GM19240 (cell line): ENCODE results near the gene PREX1.

Experiments
- DNase-seq: peaks from one replicate; pipeline ENCODE4 v3.0.0; 2011; ENCODE audit warnings: low spot score; ENCODE audit not compliant: insufficient read length

Gene PREX1

DNA sequence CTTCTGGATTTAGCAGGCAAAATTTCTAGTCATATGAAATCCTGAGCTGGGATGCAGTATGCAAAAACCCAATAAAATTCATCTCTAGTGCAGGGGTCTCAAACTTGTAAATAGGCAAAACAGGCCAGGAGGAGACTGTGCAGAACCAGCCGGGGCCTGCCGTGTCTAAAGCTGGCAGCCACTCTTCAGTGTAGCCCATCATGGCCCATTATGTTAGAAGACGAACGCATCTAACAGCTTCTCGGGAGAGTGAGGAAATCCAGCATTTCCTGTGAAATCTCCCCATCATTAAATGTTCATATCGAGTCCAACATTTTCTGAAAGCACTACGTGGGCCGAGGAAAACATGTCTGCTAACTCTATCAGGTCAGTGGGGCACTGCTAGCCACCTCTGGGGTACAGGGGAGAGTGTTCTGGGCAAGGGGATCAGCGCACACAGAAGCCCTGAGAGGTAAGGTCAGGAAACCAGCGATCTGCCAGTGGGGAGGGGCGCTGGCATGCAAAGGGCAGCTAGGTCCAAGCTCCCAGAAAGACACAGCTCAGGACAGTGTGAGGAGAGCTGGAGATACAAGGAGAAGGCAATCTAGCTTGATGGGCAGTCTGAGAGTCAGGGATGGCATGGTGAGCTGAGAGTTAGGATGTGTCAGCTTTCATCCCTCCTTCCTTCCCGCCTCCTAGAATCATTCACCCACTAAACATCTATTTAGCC is 144.2 kb downstream of the PREX1 start:
- no peak for DNase-seq

DNA sequence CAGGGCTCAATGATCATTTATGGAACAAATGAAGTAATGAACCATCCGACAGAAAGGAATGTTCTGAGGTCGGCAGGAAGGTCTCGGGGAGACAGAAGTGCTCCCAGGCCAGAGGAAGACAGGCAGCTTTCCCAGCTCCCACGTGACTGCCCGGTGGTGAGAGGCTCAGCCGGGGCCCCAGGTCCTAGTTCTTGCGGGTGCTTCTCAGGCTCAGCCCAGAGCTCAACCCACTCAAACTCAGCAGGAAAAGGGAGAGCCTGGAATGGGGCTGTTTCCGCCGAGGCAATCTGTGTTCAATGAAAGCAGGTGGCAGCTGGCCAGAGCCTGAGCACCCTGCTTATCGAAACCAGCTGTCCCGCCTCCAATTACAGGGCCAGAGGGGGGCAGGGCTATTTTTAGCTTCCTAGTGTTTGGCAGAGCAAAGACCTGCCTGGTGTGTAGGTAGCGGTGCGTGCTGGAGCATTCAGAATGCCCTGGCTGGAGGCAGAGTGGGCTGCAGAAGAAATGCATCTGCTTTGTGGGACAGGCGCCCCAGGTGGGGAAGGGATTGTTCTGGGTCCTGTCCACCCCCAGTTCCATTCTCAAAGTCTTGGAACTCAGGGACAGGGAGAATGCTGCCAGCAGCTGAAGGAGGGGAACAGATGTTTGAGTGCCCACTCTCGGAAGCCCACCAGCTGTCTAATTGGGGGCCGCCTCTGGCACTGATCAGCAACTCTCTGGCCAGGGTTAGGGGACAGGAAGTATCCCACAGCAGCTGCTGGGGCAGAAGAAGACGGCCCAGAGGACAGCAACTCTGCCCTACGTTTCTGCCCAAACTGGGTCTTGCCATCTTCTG is 145.1 kb downstream of the PREX1 start:
- DNase-seq = no peak

DNA sequence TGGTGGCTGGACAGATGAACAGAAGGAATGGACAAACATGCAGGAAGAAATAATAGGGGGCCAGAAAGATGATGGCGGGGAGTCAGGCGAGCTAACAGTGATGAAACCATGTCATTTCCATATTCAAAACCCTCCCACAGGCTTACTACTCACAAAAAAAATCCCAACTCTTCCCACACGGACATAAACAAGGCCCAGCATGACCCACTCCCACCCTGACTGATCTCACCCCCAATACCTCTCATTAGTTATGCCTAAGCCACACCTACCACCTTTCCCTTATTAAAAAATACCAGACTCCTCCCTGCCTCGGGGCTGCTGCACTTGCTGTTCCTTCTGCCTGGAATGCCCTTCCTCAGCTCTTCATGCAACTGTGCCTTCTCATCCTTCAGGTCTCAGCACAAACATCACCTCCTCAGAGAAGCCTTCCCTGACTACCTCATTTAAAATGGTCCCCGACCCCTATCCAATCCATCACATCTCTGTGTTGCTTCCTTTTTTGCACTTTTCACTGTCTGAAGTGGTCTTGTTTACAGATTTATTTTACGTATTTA is 145.8 kb downstream of the PREX1 start:
- no peak for DNase-seq

DNA sequence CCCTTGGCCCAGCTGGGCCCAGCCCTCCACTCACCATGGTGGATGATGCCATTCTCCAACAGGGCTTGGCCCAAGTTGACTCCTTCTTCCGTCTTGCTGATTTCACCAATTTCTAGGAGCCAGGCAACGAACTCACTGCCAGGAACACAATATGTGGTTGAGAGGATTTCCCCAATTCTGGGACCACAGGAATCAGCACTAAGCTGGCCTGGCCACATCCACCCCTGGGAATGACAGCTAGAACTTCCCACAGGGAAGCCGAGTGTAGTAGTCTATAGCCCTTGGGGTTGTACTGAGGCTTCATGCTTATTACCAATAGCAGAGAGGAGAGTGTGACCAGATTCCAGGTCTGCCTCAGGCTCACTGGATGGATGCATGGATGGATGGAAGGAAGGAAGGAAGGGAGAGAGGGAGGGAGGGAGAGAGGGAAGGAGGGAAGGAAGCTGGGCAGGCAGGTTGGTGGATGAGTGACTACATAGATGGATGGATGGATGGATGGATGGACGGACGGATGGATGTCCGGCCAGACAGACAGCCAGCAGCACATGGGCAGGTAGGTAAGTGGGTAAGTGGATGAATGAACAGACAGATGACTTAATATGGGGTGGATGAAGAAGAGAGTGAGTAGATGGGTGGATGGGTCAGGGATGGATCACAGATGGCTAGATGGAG is 146.5 kb downstream of the PREX1 start:
- DNase-seq = no peak

DNA sequence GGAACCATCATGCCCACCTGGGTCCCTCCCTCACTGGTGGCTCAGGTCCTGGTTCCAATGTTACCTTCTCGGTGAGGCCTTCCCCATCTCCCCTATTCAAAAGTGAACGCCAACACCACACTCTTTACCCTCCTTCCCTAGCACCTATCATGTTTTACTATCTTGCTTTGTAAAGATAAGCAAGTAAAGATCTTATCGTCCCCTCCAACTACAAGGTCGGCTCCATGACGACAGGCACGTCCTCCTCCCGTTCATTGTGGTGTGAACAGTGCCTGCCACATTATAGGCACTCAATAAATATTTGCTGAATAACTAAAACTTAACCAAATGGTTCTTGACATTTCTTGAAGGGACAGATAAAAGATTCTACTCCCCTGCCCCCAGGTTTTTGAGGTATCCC is 147.1 kb downstream of the PREX1 start:
- DNase-seq = no peak

DNA sequence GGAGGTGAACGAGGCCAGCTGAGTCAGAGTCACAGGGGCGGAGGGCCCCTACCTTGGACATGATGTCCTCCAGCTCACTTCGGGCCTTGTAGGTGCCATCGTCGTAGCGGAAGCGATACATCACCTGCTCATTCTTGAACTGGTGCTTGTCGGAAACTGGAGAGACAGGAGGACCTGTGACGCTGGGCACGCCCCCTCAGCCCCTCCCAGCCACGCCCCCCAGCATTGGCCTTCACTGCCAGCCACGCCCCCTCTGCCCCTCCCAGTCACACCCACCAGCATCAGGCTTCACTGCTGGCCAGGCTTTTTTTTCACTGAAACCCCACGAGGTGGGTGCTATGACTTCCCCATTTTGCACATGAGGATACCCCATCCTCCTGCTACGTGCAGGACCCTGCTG is 148.2 kb downstream of the PREX1 start:
- no peak for DNase-seq

DNA sequence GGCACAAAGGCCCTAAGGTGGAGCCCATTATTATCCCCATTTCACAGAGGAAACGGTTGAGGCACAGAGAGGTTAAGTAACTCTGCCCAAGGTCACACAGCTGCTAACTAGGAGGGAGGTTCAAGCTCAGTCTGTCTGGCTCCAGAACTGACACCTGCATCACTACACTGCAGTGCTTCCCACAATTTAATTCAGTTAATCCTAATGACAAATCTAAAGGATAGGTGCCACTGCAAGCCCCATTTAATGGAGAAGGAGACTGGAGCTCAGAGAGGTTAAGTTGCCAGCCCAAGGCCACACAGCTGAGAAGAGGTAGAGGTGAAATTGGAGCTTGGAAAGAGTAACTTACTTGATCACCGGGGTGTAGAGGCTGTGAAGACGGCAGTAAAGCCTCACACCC is 148.8 kb downstream of the PREX1 start:
- DNase-seq = no peak

DNA sequence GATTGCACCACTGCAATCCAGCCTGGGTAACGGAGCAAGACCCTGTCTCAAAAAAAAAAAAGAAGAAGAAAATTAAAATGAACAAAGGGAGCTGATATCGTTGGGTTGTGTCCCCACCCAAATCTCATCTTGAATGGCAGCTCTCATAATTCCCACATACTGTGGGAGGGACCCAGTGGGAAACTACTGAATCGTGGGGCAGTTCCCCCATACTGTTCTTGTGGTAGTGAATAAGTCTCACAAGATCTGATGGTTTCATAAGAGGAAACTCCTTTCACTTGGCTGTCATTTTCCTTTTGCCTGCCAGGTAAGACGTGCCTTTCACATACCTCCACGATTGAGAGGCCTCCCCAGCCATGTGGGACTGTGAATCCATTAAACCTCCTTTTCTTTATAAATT is 149.4 kb downstream of the PREX1 start:
- DNase-seq = no peak

DNA sequence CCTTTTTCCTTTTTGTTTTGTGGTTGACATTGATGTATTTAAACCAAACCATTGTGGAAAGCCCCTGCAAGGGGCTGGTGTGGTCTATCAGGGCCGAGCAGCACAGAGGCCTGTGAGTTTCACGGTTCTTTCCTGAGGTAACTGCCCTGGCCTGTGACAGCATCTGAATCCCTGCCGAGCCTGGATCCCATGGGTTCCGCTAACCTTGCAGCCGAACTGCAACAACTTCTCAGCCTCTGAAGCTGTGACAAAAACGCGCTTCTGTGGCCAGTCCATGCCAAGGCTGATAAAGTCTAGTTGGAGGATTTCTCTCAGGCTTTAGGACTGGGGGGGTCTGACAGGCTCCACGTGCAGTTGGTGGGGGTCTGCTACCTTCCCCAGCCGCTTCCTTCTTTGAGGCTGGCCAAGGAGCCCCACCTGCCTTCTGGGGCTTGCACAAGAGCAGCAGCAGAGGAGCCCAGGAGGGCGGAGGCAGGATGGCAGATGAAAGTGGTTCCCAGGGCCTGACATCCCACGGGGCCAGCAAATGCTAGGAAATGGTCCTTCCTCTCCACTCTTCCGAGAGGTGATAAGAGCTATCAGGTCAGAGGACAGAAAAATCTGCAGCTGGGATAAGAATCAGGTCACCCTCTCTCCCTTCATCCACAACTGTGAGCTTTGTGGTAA is 150.9 kb downstream of the PREX1 start:
- DNase-seq = no peak

DNA sequence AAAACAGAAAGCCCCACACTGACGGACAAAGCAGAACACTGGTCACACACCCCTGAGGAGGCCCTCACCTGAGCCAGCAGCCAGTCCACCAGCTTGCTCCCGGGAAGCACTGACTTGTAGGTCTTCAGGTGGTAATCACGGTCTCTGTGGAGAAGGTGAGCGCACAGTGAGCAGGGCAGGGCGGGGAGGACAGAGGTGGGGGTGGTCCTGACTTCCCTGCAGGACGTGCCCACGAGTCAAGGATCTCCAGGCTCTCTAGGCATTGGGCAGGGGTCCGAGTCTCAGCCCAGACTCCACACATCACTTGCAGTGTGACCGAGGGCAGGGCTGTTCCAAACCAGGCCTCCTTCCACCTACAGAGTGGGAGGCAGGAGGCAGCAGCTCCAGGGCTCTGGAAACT is 151.7 kb downstream of the PREX1 start:
- DNase-seq = no peak

DNA sequence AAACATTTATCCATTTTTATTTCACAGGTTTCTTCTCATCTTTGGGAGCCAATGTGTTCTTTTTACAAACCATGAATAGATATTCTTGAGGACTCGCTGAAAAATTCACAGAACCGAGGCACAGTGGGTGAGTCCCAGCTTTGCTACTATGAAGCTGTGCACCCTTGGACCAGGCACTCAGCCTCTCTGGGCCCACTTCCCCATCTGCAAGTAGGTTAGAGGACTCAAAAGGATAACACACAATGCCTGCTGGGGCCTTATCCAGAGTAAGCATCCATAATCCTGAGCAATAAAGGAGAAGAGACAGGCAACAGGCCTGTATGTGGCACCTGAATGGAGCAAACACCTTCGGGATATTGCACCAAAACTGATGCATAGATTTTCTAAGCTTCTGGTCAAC is 153.3 kb downstream of the PREX1 start:
- no peak for DNase-seq

DNA sequence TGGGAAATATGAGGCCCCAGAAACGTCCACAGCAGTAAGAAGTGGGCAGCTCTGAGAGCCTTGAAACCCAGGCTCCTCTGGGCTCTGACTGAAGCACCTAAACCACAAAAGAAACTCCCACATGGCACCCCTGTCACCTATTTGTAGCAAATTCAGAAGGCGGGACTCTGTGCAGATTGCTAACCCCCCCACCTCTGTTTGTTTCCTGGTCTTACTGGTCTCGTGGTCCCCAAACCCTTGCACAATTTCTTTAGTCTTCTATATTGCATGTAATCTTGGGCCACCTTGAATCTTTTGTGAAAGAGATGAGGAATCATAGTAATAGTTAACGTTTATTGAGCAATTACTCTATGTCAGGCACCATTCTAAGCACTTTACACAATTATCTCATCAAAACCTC is 154.3 kb downstream of the PREX1 start:
- no peak for DNase-seq

DNA sequence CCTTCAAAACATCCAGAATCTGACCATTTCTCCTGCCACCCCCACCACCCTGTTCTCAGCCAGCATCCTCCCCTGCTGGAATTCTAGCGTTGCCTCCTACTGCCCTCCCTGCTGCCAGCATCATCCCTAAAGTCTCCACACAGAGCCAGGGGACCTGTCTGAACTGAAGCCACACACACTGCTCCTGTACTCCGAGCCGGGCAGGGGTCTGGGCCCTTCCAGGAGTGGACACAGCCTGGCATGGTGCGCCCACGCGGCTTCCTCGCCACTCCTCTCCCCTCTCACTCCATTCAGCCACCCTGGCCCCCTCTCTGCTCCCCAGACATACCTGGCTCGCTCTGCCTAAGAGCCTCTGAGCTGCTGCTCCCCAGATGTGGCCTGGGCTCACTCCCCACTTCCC is 155.5 kb downstream of the PREX1 start:
- no peak for DNase-seq

DNA sequence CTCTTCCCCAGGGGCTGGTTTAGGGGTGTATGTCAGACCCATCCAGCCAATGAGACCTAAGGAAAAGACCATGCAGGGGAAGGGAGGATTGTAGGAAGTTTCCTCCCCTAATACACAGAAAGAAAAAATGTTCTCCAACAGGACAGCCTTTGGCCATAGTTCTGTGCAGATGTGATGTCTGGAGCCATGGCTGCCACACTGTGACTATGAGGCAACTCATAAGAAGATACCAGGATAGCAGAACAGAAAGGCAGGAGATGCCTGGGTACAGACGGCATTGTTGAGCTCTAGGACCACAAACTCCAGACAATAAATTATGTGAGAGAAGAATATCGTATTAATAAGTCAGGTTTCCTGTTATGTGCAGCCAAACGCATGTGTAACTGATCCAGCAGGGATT is 156.7 kb downstream of the PREX1 start:
- DNase-seq = no peak

DNA sequence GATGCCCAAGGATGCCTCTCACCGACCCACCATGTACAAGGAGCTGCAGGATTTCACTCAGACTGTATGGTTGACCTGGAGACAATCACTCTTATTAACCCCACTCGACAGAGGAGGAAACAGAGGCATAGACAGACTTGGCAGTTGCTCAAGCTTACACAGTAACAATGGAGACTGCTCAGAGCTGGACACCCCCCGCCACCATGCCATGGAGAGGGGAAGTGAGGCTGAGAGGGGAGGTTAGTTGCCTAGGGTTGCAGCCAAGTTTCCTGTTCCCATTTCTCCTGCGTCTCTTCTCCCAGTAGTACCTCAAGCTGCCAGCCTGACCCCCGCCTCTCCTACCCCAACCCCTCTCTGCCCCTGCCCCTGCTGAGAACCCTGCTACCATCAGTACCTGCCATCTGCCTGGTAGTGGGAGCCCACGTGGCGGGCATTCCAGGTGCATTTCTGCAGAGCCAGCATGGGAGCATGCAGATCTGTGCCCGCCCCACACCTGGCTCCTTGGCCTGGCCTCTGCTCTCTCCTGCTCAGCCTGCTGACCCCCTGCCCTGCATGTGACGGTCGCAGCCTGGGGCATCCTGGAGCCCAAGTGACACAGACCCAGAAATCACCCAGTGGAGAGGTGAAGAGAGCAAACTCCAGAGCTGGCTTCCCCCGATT is 157.7 kb downstream of the PREX1 start:
- no peak for DNase-seq

DNA sequence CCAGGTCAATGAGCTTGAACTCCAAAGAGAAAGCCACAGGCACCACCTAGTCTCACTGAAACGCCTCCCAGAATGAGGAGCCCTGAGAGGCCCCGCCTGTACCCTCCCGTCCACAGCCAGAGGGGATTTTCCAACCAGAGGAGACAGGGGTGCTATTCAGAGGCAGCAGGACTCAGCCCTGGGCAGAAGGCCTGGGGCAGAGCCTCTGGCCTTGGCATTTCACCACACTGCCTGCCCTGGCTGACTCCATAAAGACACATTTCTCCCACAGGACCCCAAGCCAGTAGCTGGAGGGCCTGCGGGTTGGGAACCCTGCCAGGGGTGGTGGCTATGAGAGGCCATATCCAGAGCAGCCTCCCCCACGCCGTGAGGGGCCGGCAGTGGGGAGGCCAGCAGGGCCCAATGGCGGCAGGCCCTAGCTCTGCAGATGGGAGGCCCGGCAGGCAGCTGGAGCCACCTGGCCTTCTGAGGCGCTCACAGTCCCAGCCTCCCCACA is 159.3 kb downstream of the PREX1 start:
- no peak for DNase-seq

DNA sequence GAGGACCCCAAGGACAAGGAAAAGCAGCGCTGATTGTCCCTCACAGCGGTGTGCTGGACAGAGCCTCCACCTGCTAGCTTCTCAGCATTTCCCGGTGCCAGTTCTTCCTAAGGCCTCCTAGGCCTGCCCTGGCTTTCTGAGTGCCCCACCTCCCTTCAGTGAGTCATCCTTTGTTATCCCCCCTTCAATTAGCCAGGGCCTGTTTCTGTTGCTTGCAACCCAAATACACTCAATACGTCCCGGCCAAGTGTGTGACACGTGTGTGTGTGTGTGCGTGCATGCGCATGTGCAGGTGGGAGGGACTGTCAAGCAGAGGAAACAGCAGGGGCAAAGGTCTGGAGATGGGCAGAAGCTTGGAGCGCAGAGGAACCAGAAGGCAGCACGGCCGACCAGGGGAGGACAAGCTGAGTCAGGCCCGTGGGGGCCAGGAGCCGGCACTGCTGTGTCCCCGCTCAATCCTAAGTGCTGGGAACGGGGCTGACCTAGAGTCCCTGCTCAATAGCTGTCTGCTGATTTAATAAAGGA is 159.8 kb downstream of the PREX1 start:
- DNase-seq = no peak

DNA sequence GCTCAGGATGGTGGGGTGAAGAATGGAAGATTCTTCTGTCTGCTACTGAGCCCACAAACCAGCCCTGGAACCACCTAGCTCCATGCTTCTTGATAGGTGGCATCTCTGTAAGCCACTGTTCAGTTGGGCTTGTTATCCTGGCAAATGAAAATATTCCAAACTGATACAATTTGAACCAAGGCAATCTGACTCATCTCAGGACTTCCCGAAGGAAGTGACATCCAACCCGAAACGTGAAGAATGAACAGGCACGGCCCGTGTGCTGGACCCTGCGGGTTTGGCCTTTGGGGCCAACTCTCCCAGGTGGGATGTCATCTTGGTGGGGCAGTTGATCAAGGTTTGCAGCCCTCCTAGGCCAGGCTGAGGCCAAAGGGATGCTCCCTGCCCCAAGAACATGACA is 160.3 kb downstream of the PREX1 start:
- no peak for DNase-seq

DNA sequence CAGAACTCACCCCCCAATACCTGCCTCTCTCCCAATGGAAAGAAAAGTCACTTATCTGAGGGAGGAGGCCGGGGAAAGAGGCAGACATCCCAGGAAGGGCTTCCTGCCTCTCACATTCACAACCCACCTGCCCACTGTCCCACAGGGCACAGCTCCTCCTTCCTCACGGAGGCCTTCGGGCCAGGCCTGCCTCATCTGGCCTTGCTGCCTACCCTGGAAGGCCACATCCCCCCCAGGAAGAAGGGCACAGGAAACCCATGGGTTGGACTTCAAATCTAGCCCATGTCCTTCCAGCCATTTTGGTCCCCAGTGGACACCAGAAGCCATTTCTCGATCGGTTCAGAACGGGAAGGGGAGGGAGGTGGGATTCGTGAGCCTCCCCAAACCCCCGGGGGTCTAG is 162.0 kb downstream of the PREX1 start:
- no peak for DNase-seq

DNA sequence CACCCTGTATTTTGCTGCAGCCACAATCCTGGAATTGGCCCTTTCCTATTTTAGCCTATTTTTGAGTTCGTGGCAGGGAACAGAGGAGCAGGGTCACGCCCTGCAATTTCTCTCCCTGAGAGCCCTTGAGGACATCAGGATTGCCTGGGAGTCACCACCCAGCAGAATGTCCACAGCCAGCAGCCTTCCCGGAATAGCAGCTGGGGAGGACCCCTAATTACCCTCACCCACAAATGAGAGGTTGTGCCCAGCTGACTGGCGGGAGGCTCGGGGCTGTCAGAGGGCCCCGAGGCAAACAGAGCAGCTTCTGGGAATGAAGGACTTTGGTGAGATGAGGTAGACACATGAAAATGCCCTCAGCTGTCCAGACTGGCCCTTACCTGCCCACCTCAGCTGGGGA is 165.1 kb downstream of the PREX1 start:
- DNase-seq = no peak
